ENCODE results near the gene DLG5.

Gene DLG5

GRCh38 chr10:77835669-77836086, 90.9 kb downstream of the DLG5 start:
- H3K27ac ChIP-seq (ENCODE audit: low read length) = peak overlapping the region; percentile 80
- H3K4me2 ChIP-seq (ENCODE audit: insufficient read depth, low read length) = peak overlapping the region; percentile 60

GRCh38 chr10:77834943-77835668, 91.4 kb downstream of the DLG5 start:
- Histone ChIP-seq H3K27ac (ENCODE audit: low read length) (peak overlapping the region; percentile 80; the same call in 1 of the 2 replicates), H3K36me3 (ENCODE audit: insufficient read depth, low read length) (peaks cover 55% of the 10 kb centered on the region), H3K4me2 (ENCODE audit: insufficient read depth, low read length) (no peak overlapping the region), H3K27me3 (ENCODE audit: insufficient read depth, low read length, poor library complexity) (no peaks in the 10 kb centered on the region), H3K79me2 (ENCODE audit: insufficient read depth, low read length) (no peaks in the 10 kb centered on the region), H3K4me1 (ENCODE audit: insufficient read depth, low read length) (peaks cover 24% of the 10 kb centered on the region), H3K9ac (ENCODE audit: low read depth, low read length) (no peak overlapping the region), H4K20me1 (ENCODE audit: insufficient read depth, low read length) (no peaks in the 10 kb centered on the region), H2AFZ (ENCODE audit: low read depth, low read length) (no peak overlapping the region), H3K4me3 (ENCODE audit: low read depth in 1 of 2, low read length in 2 of 2) (no peak overlapping the region), H3K9me3 (ENCODE audit: insufficient read depth, low read length, severe bottlenecking) (no peaks in the 10 kb centered on the region)
- DNase-seq = no peak
- TF ChIP-seq EZH2 (IDR thresholded peaks at IDR 0.05; ENCODE audit: borderline replicate concordance, low read depth, low read length, severe bottlenecking) = no peak
- TF ChIP-seq CTCF (IDR thresholded peaks at IDR 0.05; ENCODE audit: borderline replicate concordance, extremely low read depth, low read length, poor library complexity, severe bottlenecking) = no peak
- ATAC-seq (ENCODE audit: insufficient read depth, low read depth) = no peak

More at GRCh38 chr10:77835669-77836086, 90.9 kb downstream of the DLG5 start:
- TF ChIP-seq CTCF (IDR thresholded peaks at IDR 0.05; ENCODE audit: borderline replicate concordance, extremely low read depth, low read length, poor library complexity, severe bottlenecking) = no peak
- TF ChIP-seq EZH2 (IDR thresholded peaks at IDR 0.05; ENCODE audit: borderline replicate concordance, low read depth, low read length, severe bottlenecking) = no peak
- Histone ChIP-seq H3K79me2 (ENCODE audit: insufficient read depth, low read length) (no peaks in the 10 kb centered on the region), H3K9ac (ENCODE audit: low read depth, low read length) (peak overlapping the region; percentile 48), H3K4me3 (ENCODE audit: low read depth in 1 of 2, low read length in 2 of 2) (peak overlapping the region in 1 of 2 experiments; percentile 44; a peak in 1 of 4 replicates), H3K36me3 (ENCODE audit: insufficient read depth, low read length) (peaks cover 51% of the 10 kb centered on the region), H3K27me3 (ENCODE audit: insufficient read depth, low read length, poor library complexity) (no peaks in the 10 kb centered on the region), H2AFZ (ENCODE audit: low read depth, low read length) (peak overlapping the region; percentile 58), H3K4me1 (ENCODE audit: insufficient read depth, low read length) (peaks cover 24% of the 10 kb centered on the region), H3K9me3 (ENCODE audit: insufficient read depth, low read length, severe bottlenecking) (no peaks in the 10 kb centered on the region), H4K20me1 (ENCODE audit: insufficient read depth, low read length) (no peaks in the 10 kb centered on the region)
- ATAC-seq (ENCODE audit: insufficient read depth, low read depth) (no peak), DNase-seq (no peak)

GRCh38 chr10:77834540-77834939, 92.0 kb downstream of the DLG5 start:
- TF ChIP-seq CTCF (IDR thresholded peaks at IDR 0.05; ENCODE audit: borderline replicate concordance, extremely low read depth, low read length, poor library complexity, severe bottlenecking) (no peak), EZH2 (IDR thresholded peaks at IDR 0.05; ENCODE audit: borderline replicate concordance, low read depth, low read length, severe bottlenecking) (no peak)
- no peak overlapping the region for H3K27ac ChIP-seq (ENCODE audit: low read length)
- no peak overlapping the region for H3K9ac ChIP-seq (ENCODE audit: low read depth, low read length)
- no peaks in the 10 kb centered on the region for H3K9me3 ChIP-seq (ENCODE audit: insufficient read depth, low read length, severe bottlenecking)
- no peaks in the 10 kb centered on the region for H4K20me1 ChIP-seq (ENCODE audit: insufficient read depth, low read length)
- no peak overlapping the region for H3K4me2 ChIP-seq (ENCODE audit: insufficient read depth, low read length)
- no peaks in the 10 kb centered on the region for H3K79me2 ChIP-seq (ENCODE audit: insufficient read depth, low read length)
- H2AFZ ChIP-seq (ENCODE audit: low read depth, low read length) = no peak overlapping the region
- H3K36me3 ChIP-seq (ENCODE audit: insufficient read depth, low read length) = peaks cover 61% of the 10 kb centered on the region
- H3K4me1 ChIP-seq (ENCODE audit: insufficient read depth, low read length) = peaks cover 24% of the 10 kb centered on the region
- ATAC-seq (ENCODE audit: insufficient read depth, low read depth) (no peak), DNase-seq (no peak)
- no peaks in the 10 kb centered on the region for H3K27me3 ChIP-seq (ENCODE audit: insufficient read depth, low read length, poor library complexity)
- H3K4me3 ChIP-seq (ENCODE audit: low read depth in 1 of 2, low read length in 2 of 2) = no peak overlapping the region
